OCI-LY3 (cell line): Measurements from ENCODE around the gene PDCD7.

Source experiments
- EZH2phosphoT487 ChIP-seq: fragments of 200-600 bp; shearing (Covaris generic); IDR thresholded peaks from 2 replicates; pipeline ENCODE4 v1.6.1; 2018; ENCODE audit warnings: antibody characterized with exemption, mixed run types, low read depth
- TF ChIP-seq, protein P1 (sequence below): fragments of 200-600, 300-600 bp; sonication (generic); IDR thresholded peaks from 2 replicates; pipeline ENCODE4 v1.5.1; 2014; ENCODE audit warnings: antibody characterized with exemption, low read length, low read depth

DNA sequence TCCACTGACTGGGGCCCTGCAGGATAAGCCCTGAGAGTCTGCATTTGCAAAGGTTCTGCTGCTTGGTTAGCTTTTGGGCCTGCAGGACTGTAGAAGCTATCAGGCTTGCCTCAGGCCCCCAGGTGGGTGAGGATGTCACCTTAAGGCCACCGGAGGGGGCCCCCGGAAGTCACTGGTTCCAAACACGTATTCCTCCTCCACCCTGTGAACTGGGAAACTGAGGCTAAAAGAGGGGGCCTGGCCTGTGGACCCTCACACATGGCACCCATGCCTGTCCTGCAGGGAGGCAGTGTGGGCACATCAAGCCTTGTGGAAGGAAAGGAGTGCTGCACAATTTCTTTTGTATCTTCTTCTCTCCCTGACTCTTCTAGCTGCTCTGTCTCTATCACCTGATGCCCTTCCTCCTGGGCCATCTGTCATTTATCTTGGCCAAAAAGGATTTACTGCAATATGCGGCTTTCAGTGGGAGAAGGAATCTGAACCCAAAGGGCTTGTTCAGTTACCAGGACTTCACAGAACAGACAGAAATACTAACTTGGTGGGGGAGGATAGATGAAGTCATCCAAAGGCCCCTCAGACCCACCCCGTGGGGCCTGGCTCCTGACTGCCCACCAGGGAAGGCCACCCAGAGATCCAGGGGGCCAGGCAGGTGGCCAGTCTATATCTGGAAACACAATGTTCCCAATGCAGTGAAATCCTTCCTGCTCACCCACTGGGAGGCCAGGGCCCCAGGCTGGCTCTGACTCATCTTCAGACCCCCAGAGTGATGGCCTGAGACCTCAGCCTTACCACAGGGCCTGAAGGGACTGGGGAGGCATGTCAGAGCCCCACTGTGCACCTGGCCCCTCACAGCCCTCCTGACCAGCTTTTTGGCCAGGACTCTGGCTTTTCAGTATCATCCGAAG, 36.9 kb downstream of the PDCD7 start:
- TF ChIP-seq, protein P1, sequence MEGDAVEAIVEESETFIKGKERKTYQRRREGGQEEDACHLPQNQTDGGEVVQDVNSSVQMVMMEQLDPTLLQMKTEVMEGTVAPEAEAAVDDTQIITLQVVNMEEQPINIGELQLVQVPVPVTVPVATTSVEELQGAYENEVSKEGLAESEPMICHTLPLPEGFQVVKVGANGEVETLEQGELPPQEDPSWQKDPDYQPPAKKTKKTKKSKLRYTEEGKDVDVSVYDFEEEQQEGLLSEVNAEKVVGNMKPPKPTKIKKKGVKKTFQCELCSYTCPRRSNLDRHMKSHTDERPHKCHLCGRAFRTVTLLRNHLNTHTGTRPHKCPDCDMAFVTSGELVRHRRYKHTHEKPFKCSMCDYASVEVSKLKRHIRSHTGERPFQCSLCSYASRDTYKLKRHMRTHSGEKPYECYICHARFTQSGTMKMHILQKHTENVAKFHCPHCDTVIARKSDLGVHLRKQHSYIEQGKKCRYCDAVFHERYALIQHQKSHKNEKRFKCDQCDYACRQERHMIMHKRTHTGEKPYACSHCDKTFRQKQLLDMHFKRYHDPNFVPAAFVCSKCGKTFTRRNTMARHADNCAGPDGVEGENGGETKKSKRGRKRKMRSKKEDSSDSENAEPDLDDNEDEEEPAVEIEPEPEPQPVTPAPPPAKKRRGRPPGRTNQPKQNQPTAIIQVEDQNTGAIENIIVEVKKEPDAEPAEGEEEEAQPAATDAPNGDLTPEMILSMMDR: no peak
- TF ChIP-seq EZH2phosphoT487: no peak
